Measurements from ENCODE around the gene PRF1.

PRF1 gene

GRCh38 chr10:70557086-70557845 is 45.3 kb downstream of the PRF1 start:
- H3K4me3 ChIP-seq (ENCODE audit: low read depth, low read length), result no peak overlapping the region
- no peak for DNase-seq (ENCODE audit: low read depth)
- TF ChIP-seq, protein P1, sequence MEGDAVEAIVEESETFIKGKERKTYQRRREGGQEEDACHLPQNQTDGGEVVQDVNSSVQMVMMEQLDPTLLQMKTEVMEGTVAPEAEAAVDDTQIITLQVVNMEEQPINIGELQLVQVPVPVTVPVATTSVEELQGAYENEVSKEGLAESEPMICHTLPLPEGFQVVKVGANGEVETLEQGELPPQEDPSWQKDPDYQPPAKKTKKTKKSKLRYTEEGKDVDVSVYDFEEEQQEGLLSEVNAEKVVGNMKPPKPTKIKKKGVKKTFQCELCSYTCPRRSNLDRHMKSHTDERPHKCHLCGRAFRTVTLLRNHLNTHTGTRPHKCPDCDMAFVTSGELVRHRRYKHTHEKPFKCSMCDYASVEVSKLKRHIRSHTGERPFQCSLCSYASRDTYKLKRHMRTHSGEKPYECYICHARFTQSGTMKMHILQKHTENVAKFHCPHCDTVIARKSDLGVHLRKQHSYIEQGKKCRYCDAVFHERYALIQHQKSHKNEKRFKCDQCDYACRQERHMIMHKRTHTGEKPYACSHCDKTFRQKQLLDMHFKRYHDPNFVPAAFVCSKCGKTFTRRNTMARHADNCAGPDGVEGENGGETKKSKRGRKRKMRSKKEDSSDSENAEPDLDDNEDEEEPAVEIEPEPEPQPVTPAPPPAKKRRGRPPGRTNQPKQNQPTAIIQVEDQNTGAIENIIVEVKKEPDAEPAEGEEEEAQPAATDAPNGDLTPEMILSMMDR (IDR thresholded peaks at IDR 0.05; ENCODE audit: insufficient read depth, low read depth, low read length, missing control alignments), result no peak

GRCh38 chr10:70555371-70555770 is 47.2 kb downstream of the PRF1 start:
- TF ChIP-seq, protein P1 (IDR thresholded peaks at IDR 0.05; ENCODE audit: insufficient read depth, low read depth, low read length, missing control alignments), result no peak
- no peak overlapping the region for H3K4me3 ChIP-seq (ENCODE audit: low read depth, low read length)
- no peak for DNase-seq (ENCODE audit: low read depth)

GRCh38 chr10:70552586-70552985 is 50.0 kb downstream of the PRF1 start:
- TF ChIP-seq, protein P1 (IDR thresholded peaks at IDR 0.05; ENCODE audit: insufficient read depth, low read depth, low read length, missing control alignments), result no peak
- H3K4me3 ChIP-seq (ENCODE audit: low read depth, low read length), result no peak overlapping the region
- no peak for DNase-seq (ENCODE audit: low read depth)

DNA sequence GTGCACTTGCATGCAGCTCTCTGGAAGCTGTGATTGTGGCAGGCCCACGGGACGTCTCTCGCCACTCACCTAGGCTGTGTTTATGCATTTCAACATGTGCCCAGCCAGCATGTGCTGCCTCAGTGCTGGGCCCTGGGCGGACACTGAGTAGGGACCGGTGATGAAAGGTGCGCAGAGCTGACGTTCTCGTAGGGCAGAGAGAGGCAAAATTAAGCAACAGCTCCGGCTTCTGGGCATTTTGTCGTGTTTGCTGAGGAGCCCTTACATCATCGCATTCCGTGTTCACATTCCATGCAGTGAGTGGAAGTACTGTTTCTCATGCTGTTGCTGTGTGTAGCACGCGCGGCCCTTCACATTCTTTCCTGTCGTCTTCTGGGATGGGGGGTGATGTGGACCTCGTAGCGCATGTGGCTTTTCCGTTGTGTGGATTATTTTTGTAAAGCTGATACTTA is 50.5 kb downstream of the PRF1 start:
- H3K4me3 ChIP-seq (ENCODE audit: low read depth, low read length), result no peak overlapping the region
- TF ChIP-seq, protein P1 (IDR thresholded peaks at IDR 0.05; ENCODE audit: insufficient read depth, low read depth, low read length, missing control alignments), result no peak
- no peak for DNase-seq (ENCODE audit: low read depth)

DNA sequence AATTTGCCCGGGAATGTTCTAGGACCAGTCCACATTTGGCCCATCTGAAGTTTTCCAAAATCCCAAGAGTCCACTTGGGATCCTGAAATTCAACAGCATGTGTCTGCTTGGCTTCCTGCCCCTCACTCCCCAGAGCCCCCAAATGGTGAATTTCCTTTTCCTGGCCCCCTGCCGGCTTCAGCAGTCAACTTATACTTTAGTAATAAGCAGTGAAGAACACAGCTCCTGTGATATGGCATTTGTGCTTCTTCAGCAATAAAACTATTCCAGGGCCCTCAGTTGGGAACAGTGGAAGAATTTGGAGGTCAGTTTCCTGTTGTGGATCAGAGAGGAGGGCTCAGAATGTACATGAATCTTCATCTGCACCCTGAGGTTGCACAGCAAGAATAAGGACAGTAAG is 51.1 kb downstream of the PRF1 start:
- TF ChIP-seq, protein P1 (IDR thresholded peaks at IDR 0.05; ENCODE audit: insufficient read depth, low read depth, low read length, missing control alignments), result no peak
- no peak overlapping the region for H3K4me3 ChIP-seq (ENCODE audit: low read depth, low read length)
- no peak for DNase-seq (ENCODE audit: low read depth)

GRCh38 chr10:70550459-70550858 is 52.1 kb downstream of the PRF1 start:
- H3K4me3 ChIP-seq (ENCODE audit: low read depth, low read length), result no peak overlapping the region
- DNase-seq (ENCODE audit: low read depth), result no peak
- TF ChIP-seq, protein P1 (IDR thresholded peaks at IDR 0.05; ENCODE audit: insufficient read depth, low read depth, low read length, missing control alignments), result no peak
